Erythroblast (primary cell): Measurements from ENCODE around the gene DHX16.

ENCODE experiments used
- GATA1 ChIP-seq: IDR thresholded peaks from 2 replicates; pipeline ENCODE4 v1.6.1; 2011; ENCODE audit warnings: low read depth, mild to moderate bottlenecking, control low read depth, low read length, moderate library complexity
- POLR2A ChIP-seq: IDR thresholded peaks from 2 replicates; pipeline ENCODE4 v1.6.1; 2011; ENCODE audit warnings: mild to moderate bottlenecking, low read length

- TF ChIP-seq POLR2A (no peak), GATA1 (no peak)
Measured at GRCh38 chr6:30678964-30679726, 6.3 kb upstream of the DHX16 start.
